ENCODE data around the gene ARCN1. TPM values are rescaled to one million over a fixed set of nuclear protein-coding genes. Genes with fewer than 3 reads are reported as not detected.

Gene ARCN1
- total RNA-seq, 1 donor from 2014 or later = 91.3 TPM

DNA sequence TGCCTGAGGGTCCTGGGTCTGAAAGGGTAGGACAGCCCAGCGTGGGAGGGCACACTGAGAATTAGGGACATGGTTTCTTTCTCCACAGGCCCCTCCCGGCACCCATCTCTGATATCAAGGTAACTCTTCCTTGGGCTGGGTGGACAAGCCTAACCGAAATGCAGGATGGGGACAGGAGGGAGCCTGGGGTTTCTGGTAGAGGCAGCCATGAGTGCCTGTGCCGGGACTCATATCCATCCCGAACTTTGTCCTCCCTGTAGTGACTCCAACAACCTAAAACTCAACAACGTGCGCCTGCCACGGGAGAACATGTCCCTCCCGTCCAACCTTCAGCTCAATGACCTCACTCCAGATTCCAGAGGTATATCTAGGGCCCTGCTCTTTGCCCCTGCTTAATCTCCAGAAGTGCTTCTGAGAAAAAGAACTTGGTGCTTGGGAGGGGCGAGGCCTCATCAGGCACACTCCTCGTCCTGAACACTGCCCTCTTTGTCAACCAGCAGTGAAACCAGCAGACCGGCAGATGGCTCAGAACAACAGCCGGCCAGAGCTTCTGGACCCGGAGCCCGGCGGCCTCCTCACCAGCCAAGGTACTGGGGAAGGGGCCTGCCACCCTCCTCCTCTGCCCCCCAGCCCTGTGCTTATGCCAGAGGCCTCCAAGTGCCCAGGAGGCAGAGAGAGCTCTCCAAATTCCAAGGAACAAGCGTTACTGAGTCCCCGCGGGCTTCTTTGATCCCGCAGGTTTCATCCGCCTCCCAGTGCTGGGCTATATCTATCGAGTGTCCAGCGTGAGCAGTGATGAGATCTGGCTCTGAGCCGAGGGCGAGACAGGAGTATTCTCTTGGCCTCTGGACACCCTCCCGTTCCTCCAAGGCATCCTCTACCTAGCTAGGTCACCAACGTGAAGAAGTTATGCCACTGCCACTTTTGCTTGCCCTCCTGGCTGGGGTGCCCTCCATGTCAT is 38.2 kb upstream of the ARCN1 start:
- ChIA-PET POLR2A (no interaction called here), CTCF (no interaction called here)
- Mint-ChIP-seq H3K4me1 (peaks cover 17% of the 10 kb centered on the region), H3K36me3 (ENCODE audit: low read depth) (peaks cover 1% of the 10 kb centered on the region), H3K27ac (no peak overlapping the region), H3K9me3 (no peaks in the 10 kb centered on the region), H3K4me3 (no peak overlapping the region), H3K27me3 (no peaks in the 10 kb centered on the region)
- DNase-seq (no peak), ATAC-seq (ENCODE audit: low read depth) (no peak)
- TF ChIP-seq, protein P1, sequence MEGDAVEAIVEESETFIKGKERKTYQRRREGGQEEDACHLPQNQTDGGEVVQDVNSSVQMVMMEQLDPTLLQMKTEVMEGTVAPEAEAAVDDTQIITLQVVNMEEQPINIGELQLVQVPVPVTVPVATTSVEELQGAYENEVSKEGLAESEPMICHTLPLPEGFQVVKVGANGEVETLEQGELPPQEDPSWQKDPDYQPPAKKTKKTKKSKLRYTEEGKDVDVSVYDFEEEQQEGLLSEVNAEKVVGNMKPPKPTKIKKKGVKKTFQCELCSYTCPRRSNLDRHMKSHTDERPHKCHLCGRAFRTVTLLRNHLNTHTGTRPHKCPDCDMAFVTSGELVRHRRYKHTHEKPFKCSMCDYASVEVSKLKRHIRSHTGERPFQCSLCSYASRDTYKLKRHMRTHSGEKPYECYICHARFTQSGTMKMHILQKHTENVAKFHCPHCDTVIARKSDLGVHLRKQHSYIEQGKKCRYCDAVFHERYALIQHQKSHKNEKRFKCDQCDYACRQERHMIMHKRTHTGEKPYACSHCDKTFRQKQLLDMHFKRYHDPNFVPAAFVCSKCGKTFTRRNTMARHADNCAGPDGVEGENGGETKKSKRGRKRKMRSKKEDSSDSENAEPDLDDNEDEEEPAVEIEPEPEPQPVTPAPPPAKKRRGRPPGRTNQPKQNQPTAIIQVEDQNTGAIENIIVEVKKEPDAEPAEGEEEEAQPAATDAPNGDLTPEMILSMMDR (IDR thresholded peaks at IDR 0.05) = no peak
- intact Hi-C loops (cut with micrococcal nuclease) = no loop called here

DNA sequence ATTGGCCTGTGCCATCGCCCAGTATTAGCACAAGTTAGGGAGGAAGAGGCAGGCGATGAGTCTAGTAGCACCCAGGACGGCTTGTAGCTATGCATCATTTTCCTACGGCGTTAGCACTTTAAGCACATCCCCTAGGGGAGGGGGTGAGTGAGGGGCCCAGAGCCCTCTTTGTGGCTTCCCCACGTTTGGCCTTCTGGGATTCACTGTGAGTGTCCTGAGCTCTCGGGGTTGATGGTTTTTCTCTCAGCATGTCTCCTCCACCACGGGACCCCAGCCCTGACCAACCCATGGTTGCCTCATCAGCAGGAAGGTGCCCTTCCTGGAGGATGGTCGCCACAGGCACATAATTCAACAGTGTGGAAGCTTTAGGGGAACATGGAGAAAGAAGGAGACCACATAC is 36.9 kb upstream of the ARCN1 start:
- DNase-seq = no peak
- Mint-ChIP-seq H3K27me3 (no peaks in the 10 kb centered on the region), H3K27ac (no peak overlapping the region), H3K4me3 (no peak overlapping the region), H3K36me3 (ENCODE audit: low read depth) (peaks cover 1% of the 10 kb centered on the region), H3K4me1 (peaks cover 9% of the 10 kb centered on the region), H3K9me3 (no peaks in the 10 kb centered on the region)
- ChIA-PET POLR2A (no interaction called here), CTCF (no interaction called here)
- intact Hi-C loops (cut with micrococcal nuclease) = no loop called here
- ATAC-seq (ENCODE audit: low read depth) = no peak
- TF ChIP-seq, protein P1 (IDR thresholded peaks at IDR 0.05) = no peak

DNA sequence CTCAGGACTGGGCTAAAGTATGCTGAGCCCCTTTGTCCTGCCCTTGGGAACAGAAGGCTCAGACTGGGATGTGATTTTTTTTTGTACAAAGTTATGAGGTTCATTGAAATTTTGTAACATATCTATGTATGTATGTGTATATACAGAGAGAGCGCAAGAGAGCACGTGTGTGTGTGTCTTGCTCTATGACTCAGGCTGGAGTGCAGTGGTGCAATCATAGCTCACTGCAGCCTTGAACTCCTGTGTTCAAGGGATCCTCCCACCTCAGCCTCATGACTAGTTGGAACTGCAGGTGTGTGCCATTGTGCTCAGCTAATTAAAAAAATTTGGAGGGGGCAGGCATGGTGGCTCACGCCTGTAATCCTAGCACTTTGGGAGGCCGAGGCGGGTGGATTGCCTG is 35.5 kb upstream of the ARCN1 start:
- Mint-ChIP-seq H3K27ac (no peak overlapping the region), H3K4me1 (peaks cover 2% of the 10 kb centered on the region), H3K4me3 (no peak overlapping the region), H3K27me3 (no peaks in the 10 kb centered on the region), H3K36me3 (ENCODE audit: low read depth) (peaks cover 3% of the 10 kb centered on the region), H3K9me3 (no peaks in the 10 kb centered on the region)
- POLR2A ChIA-PET = no interaction called here
- no peak for DNase-seq
- TF ChIP-seq, protein P1 (IDR thresholded peaks at IDR 0.05) = no peak
- intact Hi-C loops (cut with micrococcal nuclease) = no loop called here
- no peak for ATAC-seq (ENCODE audit: low read depth)
- CTCF ChIA-PET = no interaction called here

DNA sequence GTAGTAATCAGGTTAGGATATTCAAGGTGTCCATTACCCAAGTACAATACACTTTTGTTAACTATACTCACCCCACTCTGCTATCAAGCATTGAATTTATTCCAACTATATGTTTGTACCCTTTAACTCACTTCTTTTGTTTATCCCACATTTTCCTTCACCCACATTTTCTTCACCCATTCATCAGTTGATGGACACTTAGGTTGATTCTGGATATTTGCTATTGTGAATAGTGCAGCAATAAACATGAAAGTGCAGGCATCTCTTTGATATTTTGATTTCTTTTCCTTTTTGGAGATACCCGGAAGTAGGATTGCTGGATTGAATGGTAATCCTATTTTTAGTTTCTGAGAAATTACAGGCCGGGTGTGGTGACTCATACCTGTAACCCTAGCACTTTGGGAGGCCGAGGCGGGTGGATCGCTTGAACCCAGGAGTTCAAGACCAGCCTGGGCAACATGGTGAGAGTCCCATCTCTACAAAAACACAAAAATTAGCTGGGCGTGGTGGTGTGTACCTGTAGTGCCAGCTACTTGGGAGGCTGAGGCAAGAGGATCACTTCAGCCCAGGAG is 34.7 kb upstream of the ARCN1 start:
- H3K9me3 Mint-ChIP-seq = no peaks in the 10 kb centered on the region
- intact Hi-C loops (cut with micrococcal nuclease) = no loop called here
- no peak for ATAC-seq (ENCODE audit: low read depth)
- POLR2A ChIA-PET = no interaction called here
- H3K4me3 Mint-ChIP-seq = no peak overlapping the region
- TF ChIP-seq, protein P1 (IDR thresholded peaks at IDR 0.05) = no peak
- peaks cover 7% of the 10 kb centered on the region for H3K36me3 Mint-ChIP-seq (ENCODE audit: low read depth)
- H3K27ac Mint-ChIP-seq = no peak overlapping the region
- no peaks in the 10 kb centered on the region for H3K27me3 Mint-ChIP-seq
- DNase-seq = no peak
- CTCF ChIA-PET = no interaction called here
- H3K4me1 Mint-ChIP-seq = no peaks in the 10 kb centered on the region

DNA sequence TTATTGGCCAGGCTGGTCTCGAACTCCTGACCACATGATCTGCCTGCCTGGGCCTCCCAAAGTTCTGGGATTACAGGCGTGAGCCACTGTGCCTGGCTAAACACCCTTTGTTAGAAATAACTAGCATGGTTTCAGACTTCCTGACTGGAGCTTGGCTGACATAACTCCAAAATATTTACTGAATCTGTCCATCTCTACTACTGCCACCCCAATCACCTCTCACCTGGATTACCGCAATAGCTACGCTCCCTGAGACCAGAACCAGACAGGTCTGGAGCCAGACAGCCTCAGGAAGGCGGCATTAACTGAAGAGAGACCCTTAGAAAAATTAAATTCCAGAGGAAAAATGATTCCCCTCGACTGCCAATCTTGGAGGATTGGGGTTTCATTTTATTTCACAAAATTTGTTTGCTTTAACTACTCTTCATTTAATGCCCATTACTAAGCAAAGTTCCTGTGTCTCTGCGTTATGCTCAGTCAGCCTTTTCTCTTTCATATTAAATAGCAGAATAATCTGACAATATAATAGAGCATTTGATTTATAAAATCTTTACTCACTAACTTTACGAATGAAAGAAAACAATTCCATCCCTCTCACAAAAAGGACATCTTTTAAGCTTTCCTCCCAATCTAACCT is 28.1 kb upstream of the ARCN1 start:
- POLR2A ChIA-PET = interaction anchor here (0.7 kb wide), 1 partner anchor 50 kb away, joined by 4 read pairs; no protein-coding TSS in a partner anchor
- H3K36me3 Mint-ChIP-seq (ENCODE audit: low read depth) = peaks cover 42% of the 10 kb centered on the region

More for the DNA sequence above, 28.1 kb upstream of the ARCN1 start:
- ATAC-seq (ENCODE audit: low read depth) = no peak
- no peaks in the 10 kb centered on the region for H3K27me3 Mint-ChIP-seq
- H3K4me1 Mint-ChIP-seq = no peaks in the 10 kb centered on the region
- no peaks in the 10 kb centered on the region for H3K9me3 Mint-ChIP-seq
- no peak overlapping the region for H3K4me3 Mint-ChIP-seq
- CTCF ChIA-PET = no interaction called here
- intact Hi-C loops (cut with micrococcal nuclease) = no loop called here
- no peak for DNase-seq
- no peak overlapping the region for H3K27ac Mint-ChIP-seq
- TF ChIP-seq, protein P1 (IDR thresholded peaks at IDR 0.05) = no peak

Data from activated B cell treated with CpG ODN at 0.5 μM for 24 hours (primary cell).